Activated CD8-positive, alpha-beta memory T cell treated with anti-CD3 and anti-CD28 coated beads for 4 hours (primary cell): ENCODE measurements around the gene EMILIN2.

Experiments
- DNase-seq, 2 donors: peaks; one replicate each; pipeline ENCODE4 v3.0.0-alpha.2; 2020; ENCODE audit warnings: low read depth in 2 of 2

EMILIN2 gene

DNA sequence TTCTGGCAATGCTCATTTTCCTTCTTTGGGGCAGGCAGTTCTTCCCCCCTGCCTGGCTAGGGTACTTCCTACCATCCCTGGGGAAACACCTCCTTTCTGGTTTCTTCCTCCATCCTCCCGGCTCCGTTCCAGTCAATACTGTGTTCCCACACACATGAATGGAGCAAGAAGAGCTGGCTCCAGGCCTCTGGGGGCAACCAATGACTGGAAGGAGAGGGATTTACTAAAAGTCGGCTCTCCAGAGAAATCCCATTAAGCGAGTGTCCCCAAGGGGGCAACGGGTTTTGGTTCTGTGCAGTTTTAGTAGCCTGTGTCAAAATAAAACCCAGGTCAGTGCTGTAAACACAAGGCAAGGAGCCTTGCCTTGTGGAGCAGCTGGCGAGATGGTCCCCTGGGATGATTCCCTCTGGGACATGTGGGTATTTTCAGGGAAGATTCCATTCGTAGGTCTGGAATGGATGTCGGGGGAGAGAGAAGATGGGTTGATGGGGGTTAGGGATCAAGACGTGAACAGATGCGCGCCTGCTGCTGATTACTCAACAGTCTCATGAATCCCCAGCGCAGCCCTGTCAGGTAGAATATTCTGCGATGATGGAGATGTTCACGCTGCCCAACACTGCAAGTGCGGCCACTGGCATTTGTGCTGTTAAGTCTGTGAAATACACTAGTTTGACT lies 32.0 kb downstream of the EMILIN2 start:
- no peak for DNase-seq

DNA sequence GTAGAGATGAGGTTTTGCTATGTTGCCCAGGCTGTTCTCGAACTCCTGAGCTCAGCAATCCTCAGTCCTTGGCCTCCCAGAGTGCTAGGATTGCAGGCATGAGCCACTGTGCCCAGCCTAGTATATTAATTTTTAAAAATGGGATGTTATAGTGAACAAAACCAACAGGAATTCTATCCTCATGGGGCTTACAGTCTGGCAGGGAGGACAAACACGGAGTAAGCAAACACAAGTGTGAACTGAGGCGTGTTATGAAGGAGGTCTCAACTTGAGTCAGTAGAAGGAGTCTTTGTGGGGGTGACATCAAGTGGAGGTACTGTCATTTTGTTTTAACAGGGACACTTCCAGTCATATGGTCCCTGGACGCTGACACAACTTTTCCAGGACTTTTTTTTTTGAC lies 33.1 kb downstream of the EMILIN2 start:
- no peak for DNase-seq

DNA sequence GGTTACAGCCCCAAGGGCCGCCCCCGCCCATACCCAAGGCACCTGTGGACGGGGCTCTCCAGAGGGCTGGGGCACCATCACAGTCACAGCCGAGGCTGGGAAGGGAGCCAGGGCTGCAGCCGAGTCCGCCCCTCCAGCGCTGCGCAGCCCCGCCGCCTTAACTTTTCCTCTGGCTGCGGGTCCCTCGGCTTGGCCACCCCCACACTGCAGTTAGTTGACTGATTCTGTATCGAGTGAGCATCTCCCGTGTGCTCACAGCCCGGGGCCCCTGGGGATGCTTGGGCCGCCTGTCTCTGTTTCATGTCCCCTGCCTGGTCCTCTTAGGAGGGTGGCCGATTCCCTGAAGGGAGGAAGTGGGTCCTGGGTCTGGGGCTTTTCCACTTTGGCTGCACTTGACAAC lies 33.7 kb downstream of the EMILIN2 start:
- no peak for DNase-seq

DNA sequence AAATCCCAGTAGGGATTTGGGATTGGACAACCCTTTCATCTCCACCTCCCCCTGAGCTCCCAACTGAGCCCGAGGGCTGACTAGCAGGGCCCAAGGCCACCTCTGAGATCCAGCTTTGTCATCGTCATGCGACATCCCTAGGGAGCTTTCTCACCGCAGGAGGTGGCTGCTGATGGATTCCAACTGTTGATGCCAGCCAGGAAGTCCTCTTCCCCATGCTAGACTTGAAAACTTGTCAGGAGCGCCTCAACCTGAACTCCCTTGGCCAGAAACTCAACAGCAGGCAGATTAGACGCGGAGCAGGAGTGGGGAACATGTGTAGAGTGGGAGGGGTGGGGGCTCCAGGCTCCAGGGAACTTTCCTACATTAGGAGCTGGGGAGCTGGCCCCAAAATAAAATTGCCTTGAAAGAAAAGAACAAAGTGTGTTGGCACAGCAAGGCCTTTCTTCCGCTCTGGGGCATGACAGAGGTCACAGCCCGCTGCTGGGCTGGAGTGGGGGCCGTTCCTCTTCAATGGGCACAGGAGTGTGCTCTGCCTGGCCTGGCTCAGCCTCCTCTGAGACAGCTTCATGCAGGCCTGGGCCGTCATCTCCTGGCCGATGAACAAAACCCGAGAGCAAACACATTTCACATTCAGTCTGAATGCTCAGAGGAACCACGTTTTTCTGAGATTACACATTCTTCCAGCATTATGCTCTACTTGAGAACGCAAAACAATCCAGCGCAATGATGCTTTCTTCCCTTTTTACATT lies 34.5 kb downstream of the EMILIN2 start:
- no peak for DNase-seq

DNA sequence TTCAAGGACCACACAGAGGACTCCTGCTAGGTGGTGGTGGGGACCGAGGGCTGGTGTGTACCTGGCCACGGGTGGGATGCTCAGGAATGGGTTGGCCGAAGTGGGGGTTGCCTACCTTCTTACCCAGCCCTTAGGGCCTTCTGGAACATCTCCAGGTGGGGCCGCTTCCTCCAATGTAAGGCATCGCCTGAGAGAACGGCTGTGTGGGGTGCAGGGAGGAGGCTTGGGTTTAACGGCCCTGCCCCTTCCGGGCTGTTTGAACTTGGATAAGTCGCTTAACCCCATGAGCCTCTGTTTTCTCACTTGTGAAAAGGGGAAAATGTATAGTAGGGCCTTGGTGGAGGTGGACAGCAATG lies 35.0 kb downstream of the EMILIN2 start:
- DNase-seq = no peak

DNA sequence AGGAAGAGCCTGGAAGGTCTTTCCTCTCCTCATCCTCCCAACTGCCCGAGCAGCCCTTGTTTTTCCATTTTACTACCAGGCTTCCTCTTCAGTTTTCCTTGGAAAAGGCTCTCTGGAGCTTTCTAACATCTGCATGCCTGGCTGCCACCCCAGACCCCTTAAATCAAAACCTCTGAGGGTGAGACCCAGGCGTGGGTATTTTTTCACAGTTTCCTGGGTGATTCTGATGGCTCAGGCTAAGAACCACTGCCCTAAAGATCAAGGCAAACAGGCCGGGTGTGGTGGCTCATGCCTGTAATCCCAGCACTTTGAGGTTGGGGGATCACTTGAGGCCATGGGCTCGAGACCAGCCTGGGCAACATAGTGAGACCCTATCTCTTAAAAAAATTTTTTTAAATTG lies 35.4 kb downstream of the EMILIN2 start:
- DNase-seq = no peak

DNA sequence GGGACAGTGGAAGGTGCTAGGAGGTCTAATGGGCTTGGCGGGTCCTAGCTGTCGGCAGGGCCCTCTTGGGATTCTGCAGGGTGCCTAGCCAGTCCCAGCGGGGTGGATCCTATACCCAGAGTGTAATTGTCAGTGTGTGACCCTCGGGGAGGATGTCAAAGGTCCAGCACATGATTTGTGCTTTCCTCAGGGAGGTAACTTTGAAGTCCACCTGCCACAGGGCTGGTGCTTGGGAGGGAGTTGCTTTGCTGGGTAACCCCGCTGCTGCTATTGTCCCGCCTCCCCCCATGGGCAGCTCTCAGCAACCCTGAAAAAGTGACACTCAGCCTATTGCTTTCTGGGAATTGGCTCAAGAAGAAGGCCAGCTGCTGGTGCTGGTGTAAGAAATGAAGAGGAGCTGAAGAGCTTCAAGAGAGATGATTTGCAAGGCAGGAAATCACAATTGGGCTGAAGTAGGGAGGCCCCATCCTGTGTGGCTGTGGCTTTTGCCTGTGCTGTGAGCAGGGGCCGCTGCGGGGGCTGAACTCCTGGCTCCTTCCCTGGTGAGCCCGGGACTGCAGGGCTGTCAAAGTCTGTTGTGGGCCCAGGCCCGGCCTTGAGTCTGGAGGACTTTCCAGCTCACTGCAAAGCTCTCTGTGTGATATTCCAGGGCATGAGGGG lies 36.4 kb downstream of the EMILIN2 start:
- no peak for DNase-seq

DNA sequence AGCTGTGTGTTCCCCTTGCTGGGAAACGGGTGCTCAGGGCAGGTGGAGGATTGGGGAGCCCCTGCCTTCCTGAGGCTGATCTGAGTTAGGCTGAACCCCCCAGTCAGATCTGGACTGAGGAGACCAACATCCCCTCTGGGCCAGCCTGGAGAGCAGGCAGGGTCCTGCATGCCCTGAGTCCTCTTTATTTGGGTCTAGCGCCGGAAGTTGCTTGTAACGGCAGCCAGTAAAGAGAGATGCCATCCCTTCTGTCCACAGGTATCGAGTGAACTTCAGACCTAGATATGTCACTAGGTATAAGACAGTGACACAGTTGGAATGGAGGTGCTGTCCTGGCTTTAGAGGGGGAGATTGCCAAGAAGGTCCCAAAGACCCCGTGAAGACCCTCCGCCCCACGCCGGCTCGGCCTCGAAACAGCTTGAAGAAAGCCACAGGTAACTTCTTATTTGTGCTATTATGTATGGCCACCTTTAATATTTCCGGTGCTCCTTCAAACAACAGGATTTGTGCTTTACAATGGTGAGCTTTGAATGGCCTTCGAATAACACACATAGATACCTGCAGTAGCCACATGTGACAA lies 38.0 kb downstream of the EMILIN2 start:
- no peak for DNase-seq

DNA sequence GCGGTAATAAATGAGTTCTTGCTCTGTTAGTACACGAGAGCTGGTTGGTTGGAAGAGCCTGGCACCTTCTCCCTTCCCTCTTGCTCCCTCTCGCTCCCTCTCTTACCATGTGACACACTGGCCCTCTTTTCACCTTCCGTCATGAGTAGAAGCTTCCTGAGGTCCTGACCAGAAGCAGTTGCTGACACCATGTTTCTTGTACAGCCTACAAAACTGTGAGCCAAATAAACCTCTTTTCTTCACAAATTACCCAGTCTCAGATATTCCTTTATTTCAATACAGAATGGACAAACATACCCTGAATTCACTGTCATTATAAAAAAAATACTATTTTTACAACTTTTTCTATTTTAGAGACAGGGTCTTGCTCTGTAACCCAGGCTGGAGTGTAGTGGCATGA lies 40.7 kb downstream of the EMILIN2 start:
- DNase-seq = no peak

DNA sequence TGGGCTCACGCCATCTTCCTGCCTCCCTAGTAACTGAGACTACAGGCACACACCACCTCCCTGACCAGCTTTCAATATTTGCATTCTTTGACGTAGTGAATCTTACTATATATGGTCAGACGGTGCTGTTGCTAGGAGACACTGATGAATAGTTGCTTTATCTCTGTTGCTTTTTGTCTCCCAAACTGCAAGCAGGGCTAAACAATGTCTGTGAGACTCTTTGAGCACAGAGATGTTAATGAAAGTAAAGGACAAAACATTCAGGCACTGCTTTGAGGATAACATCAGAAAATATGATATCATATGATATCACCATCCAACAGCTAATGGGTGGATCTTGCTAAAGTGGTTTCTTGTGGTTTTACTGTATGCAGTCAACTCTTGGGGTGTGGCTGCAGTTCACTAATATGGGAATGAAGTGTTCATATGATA lies 43.0 kb downstream of the EMILIN2 start:
- no peak for DNase-seq

DNA sequence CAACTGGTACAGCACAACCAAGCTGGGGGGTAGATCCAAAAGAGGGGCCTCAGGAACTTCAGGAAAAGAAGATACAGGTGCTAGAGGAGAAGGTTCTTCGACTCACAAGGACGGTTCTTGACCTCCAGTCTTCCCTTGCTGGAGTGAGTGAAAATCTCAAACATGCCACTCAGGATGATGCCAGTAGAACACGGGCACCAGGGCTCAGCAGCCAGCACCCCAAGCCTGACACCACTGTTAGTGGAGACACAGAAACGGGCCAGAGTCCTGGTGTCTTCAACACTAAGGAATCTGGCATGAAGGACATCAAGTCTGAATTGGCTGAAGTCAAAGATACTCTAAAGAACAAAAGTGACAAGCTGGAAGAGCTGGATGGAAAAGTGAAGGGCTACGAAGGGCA lies 43.8 kb downstream of the EMILIN2 start:
- no peak for DNase-seq

DNA sequence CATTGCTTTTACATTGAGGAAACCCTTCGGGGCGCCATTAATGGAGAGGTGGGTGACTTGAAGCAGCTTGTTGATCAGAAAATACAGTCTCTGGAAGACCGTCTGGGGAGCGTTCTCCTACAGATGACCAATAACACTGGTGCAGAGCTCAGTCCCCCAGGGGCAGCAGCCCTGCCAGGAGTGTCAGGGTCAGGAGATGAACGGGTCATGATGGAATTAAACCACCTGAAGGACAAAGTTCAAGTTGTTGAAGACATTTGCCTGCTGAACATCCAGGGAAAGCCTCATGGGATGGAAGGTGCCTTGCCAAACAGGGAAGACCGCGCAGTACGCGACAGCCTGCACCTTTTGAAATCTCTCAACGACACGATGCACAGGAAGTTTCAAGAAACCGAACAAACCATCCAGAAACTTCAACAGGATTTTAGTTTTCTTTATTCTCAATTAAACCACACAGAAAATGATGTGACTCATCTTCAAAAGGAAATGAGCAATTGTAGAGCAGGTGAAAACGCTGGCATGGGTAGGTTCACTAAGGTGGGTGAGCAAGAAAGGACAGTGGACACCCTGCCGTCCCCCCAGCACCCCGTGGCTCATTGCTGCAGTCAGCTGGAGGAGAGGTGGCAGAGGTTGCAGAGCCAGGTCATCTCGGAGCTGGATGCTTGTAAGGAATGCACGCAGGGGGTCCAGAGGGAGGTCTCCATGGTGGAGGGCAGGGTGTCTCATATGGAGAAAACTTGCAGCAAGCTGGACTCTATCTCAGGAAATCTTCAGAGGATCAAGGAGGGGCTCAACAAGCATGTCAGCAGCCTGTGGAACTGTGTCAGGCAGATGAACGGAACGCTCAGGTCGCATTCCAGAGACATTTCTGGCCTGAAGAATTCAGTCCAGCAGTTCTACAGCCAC lies 45.0 kb downstream of the EMILIN2 start:
- no peak for DNase-seq

DNA sequence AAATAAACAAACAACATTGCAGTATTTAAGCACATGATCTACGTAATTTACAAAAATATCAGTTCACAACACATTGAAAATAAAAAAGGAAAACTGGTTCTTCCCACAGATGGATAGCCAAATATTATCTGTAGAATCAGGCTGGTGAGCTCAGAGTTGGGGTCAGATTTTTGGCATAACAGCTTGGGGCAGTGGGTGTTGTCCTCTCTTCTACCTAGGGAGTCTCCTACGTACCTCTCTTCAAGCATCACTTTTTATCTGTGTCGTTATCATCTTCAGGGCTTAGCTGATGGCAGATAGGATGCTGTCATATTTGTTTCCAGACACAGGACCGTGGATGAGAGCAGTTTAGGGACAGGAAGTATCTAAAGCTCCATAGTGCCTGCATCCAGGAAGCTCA lies 46.2 kb downstream of the EMILIN2 start:
- no peak for DNase-seq

DNA sequence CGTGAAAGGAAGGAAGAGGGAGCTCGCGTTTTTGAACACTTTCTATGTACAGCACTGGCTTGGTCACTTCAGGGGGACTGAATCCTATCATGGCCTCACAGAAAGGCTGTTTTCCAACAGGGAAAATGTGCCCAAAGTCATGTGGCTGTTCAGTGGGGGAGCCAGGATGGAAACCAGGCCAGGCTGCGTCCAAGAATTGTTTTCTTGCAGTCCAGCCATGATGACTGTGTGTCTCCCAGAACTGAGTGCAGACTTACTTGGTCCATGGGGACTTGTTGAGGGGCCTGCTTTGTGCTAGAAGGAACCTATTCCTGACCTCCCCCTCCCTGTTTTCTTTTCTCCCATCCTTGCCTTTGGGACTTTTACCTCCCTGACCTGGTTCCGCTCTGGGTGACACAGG lies 46.9 kb downstream of the EMILIN2 start:
- no peak for DNase-seq

DNA sequence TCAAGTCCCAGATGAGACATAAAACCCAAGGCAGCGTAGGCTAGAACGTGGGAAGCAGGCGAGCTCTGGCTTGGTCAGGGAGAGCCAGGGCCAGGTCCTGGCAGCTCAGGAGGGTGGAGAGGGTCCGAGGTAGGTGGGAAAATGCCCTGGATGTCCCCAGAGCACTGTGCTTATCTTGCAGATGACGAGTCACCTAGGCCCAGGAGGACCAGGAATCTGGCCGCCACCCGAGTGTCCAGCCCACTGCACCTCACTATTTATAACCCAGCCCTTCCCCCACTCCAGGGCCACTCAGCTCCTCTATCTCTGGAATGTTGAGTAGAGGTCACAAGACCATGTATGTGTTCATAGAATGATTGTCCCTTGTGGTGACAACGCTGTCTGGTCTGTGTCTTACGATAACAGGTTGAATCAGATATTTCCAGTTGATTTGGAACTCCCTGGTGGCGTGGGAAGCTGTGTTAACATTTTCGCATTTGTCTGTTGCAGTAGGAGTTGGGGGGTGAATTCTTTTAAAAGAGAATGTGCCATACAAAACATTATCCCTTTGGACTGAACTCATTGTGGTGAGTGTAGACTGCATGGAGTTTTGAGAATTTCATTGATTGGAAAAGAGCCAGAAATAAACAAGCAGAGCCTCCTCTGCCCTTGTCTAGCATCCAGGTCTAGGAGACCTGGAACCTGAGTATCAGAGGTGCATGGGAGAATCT lies 47.5 kb downstream of the EMILIN2 start:
- DNase-seq = no peak

DNA sequence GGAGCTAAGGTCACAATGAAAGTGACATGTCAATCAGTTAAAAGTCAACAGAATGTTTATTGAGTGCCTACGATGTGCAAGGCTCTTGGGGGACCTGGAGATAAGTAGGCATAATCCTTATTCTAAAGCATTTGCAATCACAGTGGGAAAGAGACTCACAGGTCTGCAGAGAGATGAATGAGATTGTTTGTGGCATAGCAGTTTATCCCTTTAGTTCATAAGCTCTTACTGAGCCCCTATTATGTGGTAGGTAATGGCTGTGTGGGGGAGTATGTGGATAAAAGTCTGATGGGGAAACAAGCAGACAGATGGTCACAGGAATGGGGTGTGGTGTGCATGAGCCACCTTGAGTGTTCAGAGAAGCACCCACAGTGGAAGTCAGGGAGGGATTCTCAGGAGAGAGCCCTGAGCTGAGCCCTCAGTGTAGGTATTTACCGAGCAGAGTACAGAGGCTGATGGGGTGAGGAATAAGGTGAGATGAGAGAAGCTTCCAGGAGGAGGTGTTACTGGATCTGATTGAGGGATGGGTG lies 48.1 kb downstream of the EMILIN2 start:
- no peak for DNase-seq

DNA sequence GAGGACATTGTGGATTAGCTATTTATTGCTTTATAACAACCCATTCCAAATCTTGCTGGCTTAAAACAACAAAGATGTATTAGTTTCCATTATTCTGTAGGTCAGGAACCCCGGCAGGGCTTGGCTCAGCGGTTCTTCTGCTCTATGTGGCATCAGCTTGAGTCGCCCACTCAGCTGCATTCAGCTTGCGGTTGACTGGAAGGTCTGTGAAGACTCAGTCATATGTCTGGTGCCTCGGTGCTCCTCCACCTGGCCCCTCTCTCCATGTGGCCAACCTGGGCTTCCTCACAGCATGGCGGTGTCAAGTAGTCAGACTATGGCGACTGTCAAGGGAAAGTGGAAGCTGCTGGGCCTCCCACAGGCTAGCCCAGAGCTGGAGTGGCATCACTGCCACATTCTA lies 48.6 kb downstream of the EMILIN2 start:
- DNase-seq = no peak

DNA sequence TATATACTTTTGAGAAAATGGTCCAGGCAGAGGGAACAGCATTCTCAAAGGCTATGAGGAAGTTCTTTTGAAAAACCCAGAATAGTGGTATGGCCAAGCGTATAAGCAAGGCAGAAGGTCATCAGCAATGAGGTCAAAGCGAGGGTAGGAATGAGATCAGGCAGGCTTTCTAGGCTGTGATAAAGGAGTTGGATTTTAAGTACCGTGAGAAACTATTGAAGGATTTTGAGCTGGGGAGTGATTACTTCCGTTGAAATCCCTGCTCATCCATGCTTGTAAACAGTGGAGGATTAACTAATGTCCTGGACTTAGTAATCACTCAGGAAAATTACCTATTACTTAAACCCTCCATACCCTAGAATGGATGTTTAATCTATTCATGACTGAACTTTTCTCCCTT lies 50.2 kb downstream of the EMILIN2 start:
- no peak for DNase-seq

DNA sequence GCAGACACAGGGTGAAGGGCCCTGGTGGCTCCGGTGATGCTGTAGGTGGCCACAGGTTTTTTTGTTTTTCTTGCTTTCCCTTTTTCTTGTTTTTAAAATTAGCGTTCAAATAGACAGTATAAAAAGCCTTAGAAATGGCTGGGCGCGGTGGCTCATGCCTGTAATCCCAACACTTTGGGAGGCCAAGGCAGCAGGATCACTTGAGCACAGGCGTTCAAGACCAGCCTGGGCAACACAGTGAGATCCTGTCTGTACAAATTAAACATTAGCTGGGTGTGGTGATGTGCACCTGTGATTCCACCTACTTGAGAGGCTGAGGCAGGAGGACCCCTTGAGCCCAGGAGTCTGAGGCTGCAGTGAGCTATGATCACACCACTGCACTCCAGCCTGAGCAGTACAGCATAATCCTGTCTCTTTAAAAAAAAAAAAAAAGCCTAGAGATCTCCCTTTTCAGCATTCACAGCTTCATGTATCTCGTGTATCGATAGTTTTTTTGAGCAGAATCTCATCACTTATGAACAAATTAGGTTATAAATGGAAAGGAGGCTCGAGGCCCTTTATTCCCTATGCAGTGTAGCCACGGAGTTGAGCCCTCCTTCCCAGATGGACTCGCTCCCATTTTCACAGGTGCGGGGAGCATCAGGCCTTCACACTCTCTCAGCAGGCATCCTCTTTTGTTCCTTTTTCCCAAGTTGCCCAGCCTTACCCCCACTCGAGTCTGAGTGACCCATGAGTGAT lies 50.8 kb downstream of the EMILIN2 start:
- DNase-seq = no peak

DNA sequence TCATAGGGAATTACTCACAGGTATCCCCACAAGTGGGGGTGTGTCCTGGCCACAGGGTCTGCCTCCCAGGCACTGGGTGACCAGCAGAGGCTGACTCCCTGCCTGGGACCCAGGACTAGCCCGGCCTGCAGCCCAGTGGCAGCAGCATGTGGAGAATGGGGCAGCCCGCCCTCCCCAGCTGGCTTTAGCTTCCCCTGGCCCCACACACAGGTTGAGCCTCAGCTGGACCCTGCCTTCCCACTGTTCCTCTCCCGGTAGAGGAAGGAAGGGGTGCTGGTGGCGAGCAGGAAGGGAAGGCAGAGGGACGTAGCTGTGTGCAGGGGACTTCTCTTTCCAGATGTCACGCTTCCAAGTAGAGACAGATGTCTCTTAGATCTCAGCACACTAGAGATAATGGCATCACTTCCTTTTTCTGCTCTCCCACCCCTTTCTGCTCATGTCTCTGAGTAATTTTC lies 51.4 kb downstream of the EMILIN2 start:
- DNase-seq = no peak
